ENCODE measurements around the gene ARHGAP25. TPM values are rescaled to one million over a fixed set of nuclear protein-coding genes. Genes with fewer than 3 reads are reported as not detected.

Gene ARHGAP25
- polyA plus RNA-seq, 1 donor (not counting 4 experiments of a cell fraction or from before 2014, with no cell fraction given): 25.3 TPM

- FAIRE-seq: no peak
- Histone ChIP-seq H3K9me1 (ENCODE audit: control insufficient read depth, extremely low read depth, insufficient read depth, low read length) (no peaks in the 10 kb centered on the region), H3K27me3 (ENCODE audit: control insufficient read depth, extremely low read depth, insufficient read depth, low read length) (no peaks in the 10 kb centered on the region), H4K20me1 (ENCODE audit: control insufficient read depth, extremely low read depth, insufficient read depth, low read length) (no peaks in the 10 kb centered on the region), H3K79me2 (ENCODE audit: control insufficient read depth, insufficient read depth, low read length) (no peaks in the 10 kb centered on the region), H3K27ac (ENCODE audit: control insufficient read depth, insufficient read depth, low read length) (no peak overlapping the region), H3K9me3 (ENCODE audit: control insufficient read depth, low read depth, low read length) (no peaks in the 10 kb centered on the region), H3K36me3 (ENCODE audit: control insufficient read depth in 2 of 2, extremely low read depth in 1 of 2, insufficient read depth in 2 of 2, low read length in 2 of 2) (no peaks in the 10 kb centered on the region), H2AFZ (ENCODE audit: control insufficient read depth, low read length) (no peak overlapping the region), H3K4me3 (ENCODE audit: control insufficient read depth in 2 of 3, extremely low read depth in 1 of 3, insufficient read depth in 2 of 3, low read depth in 1 of 3, low read length in 3 of 3) (no peak overlapping the region), H3K4me1 (ENCODE audit: control insufficient read depth, extremely low read depth, insufficient read depth, low read length) (no peaks in the 10 kb centered on the region), H3K9ac (ENCODE audit: control insufficient read depth, extremely low read depth, insufficient read depth, low read length) (no peak overlapping the region), H3K4me2 (ENCODE audit: control insufficient read depth, extremely low read depth, insufficient read depth, low read depth, low read length) (no peak overlapping the region)
- TF ChIP-seq EZH2 (IDR thresholded peaks at IDR 0.05; ENCODE audit: low read length) (no peak), CTCF (optimal IDR thresholded peaks at IDR 0.05 in 1 of 3, IDR thresholded peaks at IDR 0.05 in 1 of 3, conservative IDR thresholded peaks at IDR 0.05 in 1 of 3; ENCODE audit: extremely low read depth in 1 of 3, insufficient read depth in 2 of 3, low read length in 3 of 3) (no peak)
- dilution Hi-C loops (cut with MboI; ENCODE audit: extremely low pct_ligation_motif_present, low sequenced_read_pairs): no loop called here
- DNase-seq (ENCODE audit: low read depth, low spot score): no peak
Observed at GRCh38 chr2:68865108-68865507, 130.5 kb downstream of the ARHGAP25 start.

- Histone ChIP-seq H3K9me3 (ENCODE audit: control insufficient read depth, low read depth, low read length) (no peaks in the 10 kb centered on the region), H3K4me3 (ENCODE audit: control insufficient read depth in 2 of 3, extremely low read depth in 1 of 3, insufficient read depth in 2 of 3, low read depth in 1 of 3, low read length in 3 of 3) (no peak overlapping the region), H3K4me2 (ENCODE audit: control insufficient read depth, extremely low read depth, insufficient read depth, low read depth, low read length) (no peak overlapping the region), H3K79me2 (ENCODE audit: control insufficient read depth, insufficient read depth, low read length) (no peaks in the 10 kb centered on the region), H3K27me3 (ENCODE audit: control insufficient read depth, extremely low read depth, insufficient read depth, low read length) (no peaks in the 10 kb centered on the region), H3K27ac (ENCODE audit: control insufficient read depth, insufficient read depth, low read length) (no peak overlapping the region), H4K20me1 (ENCODE audit: control insufficient read depth, extremely low read depth, insufficient read depth, low read length) (no peaks in the 10 kb centered on the region), H3K9ac (ENCODE audit: control insufficient read depth, extremely low read depth, insufficient read depth, low read length) (no peak overlapping the region), H3K36me3 (ENCODE audit: control insufficient read depth in 2 of 2, extremely low read depth in 1 of 2, insufficient read depth in 2 of 2, low read length in 2 of 2) (no peaks in the 10 kb centered on the region), H3K4me1 (ENCODE audit: control insufficient read depth, extremely low read depth, insufficient read depth, low read length) (no peaks in the 10 kb centered on the region), H3K9me1 (ENCODE audit: control insufficient read depth, extremely low read depth, insufficient read depth, low read length) (no peaks in the 10 kb centered on the region), H2AFZ (ENCODE audit: control insufficient read depth, low read length) (no peak overlapping the region)
- no peak for DNase-seq (ENCODE audit: low read depth, low spot score)
- FAIRE-seq: no peak
- dilution Hi-C loops (cut with MboI; ENCODE audit: extremely low pct_ligation_motif_present, low sequenced_read_pairs): no loop called here
- TF ChIP-seq EZH2 (IDR thresholded peaks at IDR 0.05; ENCODE audit: low read length) (no peak), CTCF (optimal IDR thresholded peaks at IDR 0.05 in 1 of 3, IDR thresholded peaks at IDR 0.05 in 1 of 3, conservative IDR thresholded peaks at IDR 0.05 in 1 of 3; ENCODE audit: extremely low read depth in 1 of 3, insufficient read depth in 2 of 3, low read length in 3 of 3) (no peak)
Observed at GRCh38 chr2:68870215-68870614, 135.6 kb downstream of the ARHGAP25 start.

Data from keratinocyte (primary cell).